HG03439 (cell line): ENCODE data around the gene TCF12.
A peak's percentile ranks its signal among the peaks of the same experiment; 100 is the strongest.
"Not testable (repeated sequence)": the region's sequence is repeated elsewhere in the genome, so short reads cannot be mapped to it uniquely, and the experiment has no call there.

Experiments used
- ATAC-seq: cut with Tn5 transposase; IDR thresholded peaks from one replicate; pipeline ENCODE4 v1.9.1; 2021; ENCODE audit warnings: mild to moderate bottlenecking, moderate library complexity; ENCODE audit not compliant: unreplicated experiment

Gene TCF12

GRCh38 chr15:56915888-56916287, 2.6 kb upstream of the TCF12 start:
- no peak for ATAC-seq

DNA sequence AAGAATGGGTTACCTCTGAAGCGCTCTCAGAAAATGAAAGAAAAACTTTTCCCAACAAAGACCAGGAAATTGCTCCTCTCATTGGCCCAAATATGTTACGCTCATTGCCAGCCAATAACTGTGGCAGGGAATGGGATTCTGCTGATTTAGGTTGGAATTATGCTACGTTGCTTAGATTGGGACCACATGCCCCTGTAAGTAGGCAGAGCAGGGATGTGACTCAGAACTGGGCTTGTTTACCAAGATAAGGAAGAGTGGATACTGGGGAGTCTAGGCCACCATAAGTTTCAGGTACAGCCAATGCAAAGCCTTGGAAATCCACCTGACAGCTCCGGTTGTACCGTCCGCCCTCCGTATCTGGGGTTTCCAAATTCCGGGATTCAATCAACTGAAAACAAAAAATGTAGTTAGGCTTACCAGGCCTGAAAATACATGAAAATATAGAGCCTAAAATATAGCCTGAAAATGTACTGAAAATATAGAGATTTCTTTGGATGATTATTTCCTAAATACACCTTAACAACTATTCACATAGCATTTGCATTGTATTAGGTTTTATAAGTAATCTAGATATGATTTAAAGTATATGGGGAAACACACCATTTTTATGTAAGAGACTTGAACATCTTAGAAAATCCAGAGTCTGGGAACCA, 1.5 kb upstream of the TCF12 start:
- ATAC-seq, result no peak

GRCh38 chr15:56917652-56918045, 795 bp upstream of the TCF12 start:
- ATAC-seq, result peak; percentile 1

GRCh38 chr15:56919031-56919608, 676 bp downstream of the TCF12 start:
- ATAC-seq, result peak; percentile 28

DNA sequence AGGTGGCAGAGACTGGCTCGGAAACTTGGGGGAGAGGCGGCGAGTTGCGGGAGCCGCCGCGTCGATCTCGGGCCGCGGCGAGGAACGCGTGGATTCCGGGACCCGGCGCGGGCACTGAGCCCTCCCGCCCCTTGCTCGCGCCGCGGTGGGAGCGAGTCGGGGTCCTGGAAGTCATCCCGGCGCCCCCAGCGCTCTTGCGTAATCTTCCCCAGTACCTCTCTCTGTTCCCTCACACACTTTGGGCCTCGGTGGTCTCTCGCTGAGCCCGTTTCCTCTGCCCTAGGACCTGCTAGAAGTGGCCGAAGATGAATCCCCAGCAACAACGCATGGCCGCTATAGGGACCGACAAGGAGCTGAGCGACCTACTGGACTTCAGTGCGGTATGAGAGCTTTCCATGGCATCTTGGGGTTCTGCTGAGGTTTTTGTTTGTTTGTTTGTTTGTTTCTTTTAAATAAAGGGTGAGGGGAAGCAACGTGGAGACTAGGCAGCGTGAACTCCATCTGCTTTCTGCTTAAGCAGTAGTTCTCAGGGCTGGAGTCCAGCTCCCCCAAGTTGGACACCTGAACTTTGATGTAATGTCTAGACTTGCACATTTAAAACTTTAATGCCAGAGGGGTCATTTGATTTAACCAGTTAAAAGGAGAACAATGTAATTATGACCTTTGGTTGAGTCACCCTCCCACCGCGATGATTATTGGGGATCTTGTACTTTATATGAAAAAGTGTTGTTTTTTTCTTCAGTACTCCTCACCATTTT, 1.3 kb downstream of the TCF12 start:
- peak; percentile 18 for ATAC-seq

DNA sequence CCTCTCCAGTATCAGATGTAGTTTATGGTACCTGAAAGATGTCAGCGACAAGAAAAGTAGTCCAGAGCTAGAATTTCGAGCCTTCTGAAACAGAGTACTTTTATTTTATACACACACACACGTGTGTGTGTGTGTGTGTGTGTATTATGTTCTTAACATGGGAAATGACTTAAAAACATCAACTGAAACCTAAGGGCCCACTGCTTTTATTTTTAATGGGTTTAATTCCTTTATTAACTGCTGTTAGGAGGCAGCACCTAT, 1.9 kb downstream of the TCF12 start:
- ATAC-seq, result no peak

DNA sequence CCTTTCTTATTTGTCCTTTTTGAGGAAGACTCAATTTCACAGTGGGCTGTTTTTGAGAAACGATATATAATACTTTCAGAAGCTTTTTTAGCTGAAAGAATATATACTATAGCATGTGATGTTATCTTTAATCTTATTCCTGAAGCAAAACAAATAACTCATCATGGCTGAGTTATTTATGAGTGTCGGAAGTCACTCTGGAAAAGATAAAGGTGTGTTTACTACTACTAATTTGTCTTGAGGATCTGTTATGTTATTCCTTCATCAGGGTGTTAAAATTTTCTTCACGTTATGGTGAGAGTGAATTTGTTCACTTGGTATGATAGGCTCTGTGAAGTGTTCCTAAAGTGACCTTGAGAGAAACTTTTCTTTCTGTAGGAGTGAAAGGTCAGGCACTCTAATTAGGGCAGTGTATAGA, 4.7 kb downstream of the TCF12 start:
- ATAC-seq, result no peak

DNA sequence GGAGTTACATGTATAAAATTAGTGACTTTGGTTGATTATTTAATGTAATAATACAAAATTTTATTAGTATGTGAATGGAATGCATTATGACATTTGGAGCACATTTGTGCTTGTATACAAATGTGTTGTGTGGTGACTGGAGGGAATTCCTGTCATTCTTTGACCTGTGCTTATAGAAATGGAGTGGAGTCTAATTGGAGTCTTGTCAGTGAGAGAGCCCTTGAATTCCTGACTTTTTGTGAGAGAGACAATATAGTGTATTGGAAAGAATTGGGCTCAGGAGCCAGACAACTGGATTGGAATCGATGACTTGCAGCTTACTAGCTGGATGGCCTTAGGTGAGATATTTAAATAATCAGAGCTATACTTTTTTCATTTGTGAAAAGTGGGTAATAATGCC, 9.4 kb downstream of the TCF12 start:
- ATAC-seq, result no peak

DNA sequence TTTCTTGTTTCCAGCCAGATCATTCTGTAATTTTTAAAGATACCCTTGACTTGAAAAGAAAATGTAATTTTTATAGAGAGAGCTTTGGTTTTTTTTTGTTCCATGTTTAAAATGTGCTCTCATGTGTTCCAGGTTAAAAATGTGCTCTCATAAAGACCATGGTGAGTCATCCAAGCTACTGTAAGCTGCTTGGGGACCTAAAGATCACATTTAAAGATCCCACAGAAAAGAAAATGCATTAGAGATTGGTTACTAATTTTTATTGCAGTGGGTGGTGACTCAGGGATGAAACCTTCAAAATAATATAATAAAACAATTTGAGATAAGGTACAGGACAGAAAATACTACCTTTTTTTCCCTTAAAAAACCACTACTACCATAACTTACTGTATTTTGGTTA, 11.0 kb downstream of the TCF12 start:
- no peak for ATAC-seq

GRCh38 chr15:56929933-56930332, 11.5 kb downstream of the TCF12 start:
- ATAC-seq, result no peak

- no peak for ATAC-seq
Measured at GRCh38 chr15:56930669-56931313, 12.3 kb downstream of the TCF12 start.

- ATAC-seq, result no peak
Measured at GRCh38 chr15:56931639-56932508, 13.4 kb downstream of the TCF12 start.

GRCh38 chr15:56932509-56932868, 14.0 kb downstream of the TCF12 start:
- not testable (repeated sequence) for ATAC-seq

DNA sequence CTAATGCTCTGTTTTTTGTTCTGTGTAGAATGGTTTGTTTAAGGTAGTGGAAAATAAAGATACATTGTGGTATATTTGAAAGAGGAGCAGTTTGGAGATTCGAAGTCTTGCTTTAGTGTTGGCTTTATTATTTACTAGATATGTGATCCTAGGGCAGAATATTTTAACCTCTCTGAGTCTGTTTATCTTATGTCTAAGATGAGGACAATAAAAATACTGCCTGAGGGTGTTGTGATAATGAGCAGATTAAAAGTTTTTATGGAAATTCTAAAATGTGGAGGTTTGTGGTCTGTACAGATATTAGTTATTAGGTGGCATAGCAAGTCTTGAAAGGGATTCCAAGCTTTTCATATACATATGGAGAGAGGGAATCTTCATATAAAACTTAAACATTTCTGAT, 15.0 kb downstream of the TCF12 start:
- ATAC-seq, result no peak

GRCh38 chr15:56933811-56934210, 15.4 kb downstream of the TCF12 start:
- ATAC-seq, result no peak

GRCh38 chr15:56934269-56934668, 15.8 kb downstream of the TCF12 start:
- no peak for ATAC-seq

DNA sequence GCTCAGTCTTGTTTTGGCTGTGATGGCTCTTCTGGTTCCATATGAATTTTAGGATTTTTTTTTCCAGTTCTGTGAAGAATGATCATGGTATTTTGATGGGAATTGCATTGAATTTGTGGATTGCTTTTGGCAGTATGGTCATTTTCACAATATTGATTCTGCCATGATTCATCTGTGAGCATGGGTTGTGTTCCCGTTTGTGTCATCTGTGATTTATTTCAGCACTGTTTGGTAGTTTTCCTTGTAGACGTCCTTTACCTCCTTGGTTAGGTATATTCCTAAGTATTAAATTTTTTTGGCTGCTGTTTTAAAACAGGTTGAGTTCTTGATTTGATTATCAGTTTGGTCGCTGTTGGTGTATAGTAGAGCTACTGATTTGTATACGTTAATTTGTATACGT, 18.5 kb downstream of the TCF12 start:
- ATAC-seq, result no peak

DNA sequence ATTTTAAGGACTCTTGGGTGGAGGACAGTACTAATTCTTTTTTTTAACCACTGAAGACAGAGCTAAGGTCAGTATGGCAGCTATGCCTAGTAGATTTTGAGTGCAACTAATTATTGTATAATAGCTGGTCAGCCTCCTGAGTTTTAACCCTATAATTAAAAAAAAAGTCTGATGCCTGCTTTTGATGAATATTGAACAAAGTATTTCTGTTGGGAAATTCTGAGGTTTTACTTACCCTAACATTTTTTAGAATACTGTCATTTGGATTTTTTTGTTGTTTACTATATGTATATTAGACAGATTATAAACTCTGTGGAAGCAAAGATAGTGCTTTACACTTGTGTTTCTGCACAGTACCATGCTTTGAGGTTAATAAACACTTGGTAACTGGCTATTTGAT, 20.8 kb downstream of the TCF12 start:
- ATAC-seq, result no peak

DNA sequence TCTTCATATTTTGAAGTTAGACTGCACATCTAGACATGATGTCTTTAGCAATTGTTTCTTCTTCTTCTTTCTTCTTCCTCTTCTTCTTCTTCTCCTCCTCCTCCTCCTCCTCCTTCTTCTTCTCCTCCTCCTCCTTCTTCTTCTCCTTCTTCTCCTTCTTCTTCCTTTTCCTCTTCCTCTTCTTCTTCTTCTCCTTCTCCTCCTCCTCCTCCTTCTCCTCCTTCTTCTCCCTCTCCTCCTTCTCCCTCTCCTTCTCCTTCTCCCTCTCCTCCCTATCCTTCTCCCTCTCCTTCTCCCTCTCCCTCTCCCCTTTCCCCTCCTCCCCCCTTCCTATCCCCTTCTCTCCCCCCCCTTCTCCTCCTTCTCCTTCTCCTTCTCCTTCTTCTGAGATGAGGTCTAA, 21.9 kb downstream of the TCF12 start:
- no peak for ATAC-seq

GRCh38 chr15:56942118-56942517, 23.7 kb downstream of the TCF12 start:
- no peak for ATAC-seq

- ATAC-seq, result no peak
Measured at GRCh38 chr15:56943403-56943802, 25.0 kb downstream of the TCF12 start.
